ENCODE data around the gene CCN2.

The CCN2 gene, protein sequence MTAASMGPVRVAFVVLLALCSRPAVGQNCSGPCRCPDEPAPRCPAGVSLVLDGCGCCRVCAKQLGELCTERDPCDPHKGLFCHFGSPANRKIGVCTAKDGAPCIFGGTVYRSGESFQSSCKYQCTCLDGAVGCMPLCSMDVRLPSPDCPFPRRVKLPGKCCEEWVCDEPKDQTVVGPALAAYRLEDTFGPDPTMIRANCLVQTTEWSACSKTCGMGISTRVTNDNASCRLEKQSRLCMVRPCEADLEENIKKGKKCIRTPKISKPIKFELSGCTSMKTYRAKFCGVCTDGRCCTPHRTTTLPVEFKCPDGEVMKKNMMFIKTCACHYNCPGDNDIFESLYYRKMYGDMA

DNA sequence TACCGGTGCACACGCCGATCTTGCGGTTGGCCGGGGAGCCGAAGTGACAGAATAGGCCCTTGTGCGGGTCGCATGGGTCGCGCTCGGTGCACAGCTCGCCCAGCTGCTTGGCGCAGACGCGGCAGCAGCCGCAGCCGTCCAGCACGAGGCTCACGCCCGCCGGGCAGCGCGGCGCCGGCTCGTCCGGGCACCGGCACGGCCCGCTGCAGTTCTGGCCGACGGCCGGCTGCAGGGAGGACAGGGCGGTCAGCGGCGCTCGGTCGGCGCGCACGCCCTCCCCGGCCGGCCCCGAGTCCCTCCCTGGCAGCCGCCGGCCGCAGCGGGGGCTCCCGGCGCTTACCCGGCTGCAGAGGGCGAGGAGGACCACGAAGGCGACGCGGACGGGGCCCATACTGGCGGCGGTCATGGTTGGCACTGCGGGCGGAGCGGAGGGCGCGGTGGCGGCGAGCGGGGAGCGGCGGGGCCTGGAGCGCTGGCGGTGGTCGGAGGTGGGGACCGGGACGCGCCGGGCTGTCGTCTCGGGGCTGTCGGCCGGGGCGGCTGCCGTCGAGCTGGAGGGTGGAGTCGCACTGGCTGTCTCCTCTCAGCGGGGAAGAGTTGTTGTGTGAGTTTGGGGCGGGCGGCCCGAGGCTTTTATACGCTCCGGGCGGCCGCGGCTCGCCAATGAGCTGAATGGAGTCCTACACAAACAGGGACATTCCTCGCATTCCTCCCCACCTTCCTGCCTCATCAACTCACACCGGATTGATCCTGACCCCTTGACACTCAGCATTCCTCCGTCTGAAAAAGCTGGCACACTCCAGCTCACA lies at the start of gene CCN2:
CCN2 (minus strand) TSS at position 606 of the 809 bp plus-strand sequence; CDS start at position 406, 200 bp downstream.
- no peak for DNase-seq

DNA sequence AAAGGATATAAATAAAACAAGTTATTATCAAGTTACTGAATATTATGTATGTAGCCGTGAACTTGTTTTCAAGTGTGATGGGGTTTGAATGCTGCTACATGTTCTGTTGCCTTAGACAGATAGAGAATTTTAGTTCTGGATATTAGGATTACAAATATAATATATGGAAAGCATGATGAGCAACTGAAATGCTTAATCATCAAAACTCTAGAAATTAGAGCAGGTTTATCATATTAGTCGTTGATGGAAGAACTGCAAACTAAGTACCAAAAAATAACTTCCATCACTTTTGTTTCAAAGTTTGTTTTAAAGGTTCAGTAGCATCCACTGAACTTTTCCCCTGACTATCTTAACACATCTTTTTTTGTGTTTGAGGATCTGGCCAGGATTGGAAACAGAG lies 49.1 kb upstream of the CCN2 start:
- DNase-seq, result no peak

DNA sequence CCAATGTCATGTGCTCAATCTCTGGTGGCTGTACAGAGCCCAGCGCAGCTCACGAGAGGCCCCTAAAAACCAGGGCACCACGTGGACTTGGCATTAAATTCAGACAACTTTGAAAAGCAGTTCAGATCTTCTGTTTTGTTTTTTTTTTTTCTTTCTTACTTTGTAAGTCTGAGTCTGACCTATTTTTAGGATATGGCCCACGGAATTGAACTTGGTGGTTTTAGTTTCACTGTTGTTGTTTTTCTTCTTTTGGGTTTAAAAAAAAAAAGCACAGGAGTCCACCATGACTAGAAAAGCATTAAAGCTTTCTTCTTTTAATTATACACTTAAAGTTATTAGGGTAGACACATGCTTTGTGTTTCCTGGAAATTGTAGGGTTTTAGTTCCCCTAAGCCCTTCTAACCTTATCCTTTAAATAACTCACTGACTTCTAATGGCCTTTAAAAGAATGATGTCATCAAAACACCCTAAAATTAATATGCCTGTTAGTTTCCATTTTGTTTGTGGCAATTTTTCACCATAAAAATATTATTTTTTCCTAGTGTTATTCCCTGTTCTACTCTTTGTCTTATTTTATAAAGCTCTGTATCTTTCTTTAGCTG lies 48.5 kb upstream of the CCN2 start:
- no peak for DNase-seq

DNA sequence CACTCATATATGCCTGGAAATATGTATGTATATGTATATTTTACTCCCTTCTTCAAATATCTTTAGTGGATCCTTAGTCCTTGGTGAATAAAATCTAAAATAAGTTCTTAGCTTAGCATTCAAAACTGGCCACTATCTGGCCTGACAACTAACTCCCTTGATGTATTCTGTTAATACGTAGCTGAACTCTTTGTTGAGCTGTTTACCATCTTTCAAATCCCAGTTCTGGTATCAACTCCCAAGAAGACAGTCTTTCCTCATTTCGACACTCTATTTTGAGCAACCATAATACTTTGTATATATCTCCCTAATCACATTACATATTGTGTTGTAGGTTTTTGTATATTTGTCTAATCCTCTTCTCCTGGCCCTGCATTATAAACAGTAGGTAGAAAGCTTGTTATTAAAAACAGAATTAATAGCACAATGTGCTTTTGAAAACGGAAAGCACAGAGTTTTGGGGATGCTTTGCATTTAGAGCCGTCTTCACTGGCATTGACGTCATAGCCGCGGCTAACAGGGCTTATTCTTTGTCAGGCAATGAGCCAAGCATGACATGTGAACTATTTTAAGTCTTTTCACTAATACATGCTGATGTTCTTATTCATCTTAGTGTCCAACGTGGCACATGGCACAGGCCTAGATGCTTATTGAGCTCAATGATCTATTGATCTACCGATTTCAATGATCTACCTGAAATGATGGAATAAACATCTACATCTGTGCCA lies 47.2 kb upstream of the CCN2 start:
- DNase-seq, result no peak

DNA sequence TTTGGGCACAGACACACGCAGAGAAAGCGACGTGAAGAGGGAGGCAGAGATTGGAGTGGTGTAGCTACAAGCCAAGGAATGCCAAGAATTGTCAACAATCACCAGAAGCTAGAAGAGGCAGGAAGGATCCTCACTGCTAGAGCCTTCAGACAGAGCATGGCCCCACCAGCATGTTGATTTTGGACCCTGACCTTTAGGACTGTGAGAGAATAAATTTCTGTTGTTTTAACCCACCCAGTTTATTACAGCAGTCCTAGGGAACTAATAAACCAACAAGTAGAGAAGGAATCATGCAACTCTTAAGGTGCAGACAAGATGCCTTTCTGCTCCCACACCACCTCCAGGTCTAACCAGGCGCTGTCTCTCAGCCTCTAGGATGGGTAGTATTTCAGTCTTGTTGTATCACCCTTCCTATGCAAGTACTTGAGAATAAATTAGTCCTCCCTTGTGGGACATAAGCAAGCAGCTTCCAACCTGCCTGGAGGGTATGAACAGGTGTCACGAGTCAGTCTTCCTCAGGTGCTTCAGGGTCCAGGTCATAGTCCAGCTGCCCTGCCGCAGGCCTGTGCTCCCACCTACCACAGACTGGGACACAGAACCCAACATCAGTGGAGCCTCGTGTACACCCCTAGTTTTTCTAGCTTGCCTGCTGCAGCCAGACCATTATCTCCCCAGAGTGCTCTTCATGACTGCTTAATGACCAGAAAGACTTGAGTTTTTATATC lies 46.4 kb upstream of the CCN2 start:
- no peak for DNase-seq

DNA sequence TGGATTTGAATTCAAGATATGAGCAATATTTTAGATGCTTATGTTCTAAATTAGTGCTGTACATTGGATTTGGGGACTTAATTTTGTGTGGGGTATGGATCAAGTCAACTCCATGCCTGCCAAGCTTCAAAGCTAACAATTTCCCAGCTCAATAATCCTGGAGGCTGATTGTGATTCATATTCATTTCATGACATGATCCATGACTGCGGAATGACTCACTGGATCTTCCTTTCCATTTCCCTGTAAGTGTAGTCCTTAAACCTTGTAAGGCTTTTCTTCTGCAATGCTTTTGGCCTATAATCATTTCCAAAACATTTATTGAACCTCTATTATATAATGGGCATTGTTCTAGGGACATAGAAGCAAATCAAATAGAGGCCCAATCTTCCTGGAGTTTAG lies 44.7 kb upstream of the CCN2 start:
- no peak for DNase-seq

DNA sequence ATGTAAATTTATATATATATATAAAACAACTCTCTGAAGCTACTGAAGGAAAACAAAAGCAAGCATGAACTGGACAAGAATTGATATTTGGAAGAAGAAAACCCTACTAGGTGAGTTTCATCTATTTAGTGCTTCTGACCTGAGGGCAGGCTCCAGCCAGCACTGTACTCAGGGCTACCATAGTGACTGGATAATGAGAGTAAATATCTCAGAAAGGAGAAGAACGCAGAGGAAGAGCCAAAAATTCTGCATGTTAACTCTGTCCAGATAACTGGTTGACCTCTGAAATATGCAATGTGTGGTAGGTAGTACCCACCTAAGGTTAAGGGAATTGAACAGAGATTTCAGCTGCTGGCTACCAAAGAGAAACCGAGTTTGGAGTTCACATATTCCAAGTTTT lies 41.4 kb upstream of the CCN2 start:
- DNase-seq, result no peak

DNA sequence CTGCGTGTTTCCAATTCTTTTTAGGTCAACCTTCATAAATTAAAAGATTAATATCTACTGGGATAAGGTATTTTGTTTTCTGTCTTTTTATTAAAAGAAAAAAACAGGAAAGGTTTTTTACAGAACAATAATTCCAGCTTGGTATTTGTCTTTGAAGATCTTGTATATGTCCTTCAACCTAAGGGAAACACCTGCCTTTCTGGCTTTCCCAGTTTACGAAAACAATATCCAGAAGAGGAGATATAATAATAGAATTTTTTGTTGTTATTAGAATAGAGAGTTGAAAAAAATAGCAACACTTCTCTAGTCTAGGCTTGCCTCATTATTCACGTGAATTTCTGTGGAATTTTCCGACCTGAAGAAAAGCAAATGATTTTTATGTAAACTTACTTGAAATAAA lies 37.9 kb upstream of the CCN2 start:
- DNase-seq, result no peak

DNA sequence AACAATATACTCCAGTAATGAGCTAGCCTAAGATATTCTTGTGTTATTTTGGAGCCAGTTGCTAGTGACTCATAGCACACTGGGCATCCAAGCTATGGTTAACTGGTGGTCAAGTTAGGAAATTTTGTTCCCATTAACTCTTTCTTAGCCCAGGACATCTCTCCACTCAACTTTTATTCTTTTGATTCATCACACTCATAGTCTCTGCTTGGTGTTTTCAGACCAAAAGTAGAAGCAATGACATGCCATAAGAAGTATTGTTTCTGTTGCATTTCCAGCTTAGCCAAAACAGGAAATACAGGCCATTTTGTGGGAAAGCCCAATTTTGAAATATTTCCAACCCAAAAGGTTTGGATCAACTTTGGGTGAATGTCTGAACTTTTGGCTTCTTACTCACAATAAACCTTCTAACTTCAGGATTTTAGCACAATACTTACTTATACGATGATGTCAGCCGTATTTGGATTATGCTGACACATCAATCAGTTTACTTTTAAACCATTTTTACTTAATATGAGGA lies 31.6 kb upstream of the CCN2 start:
- DNase-seq, result no peak

DNA sequence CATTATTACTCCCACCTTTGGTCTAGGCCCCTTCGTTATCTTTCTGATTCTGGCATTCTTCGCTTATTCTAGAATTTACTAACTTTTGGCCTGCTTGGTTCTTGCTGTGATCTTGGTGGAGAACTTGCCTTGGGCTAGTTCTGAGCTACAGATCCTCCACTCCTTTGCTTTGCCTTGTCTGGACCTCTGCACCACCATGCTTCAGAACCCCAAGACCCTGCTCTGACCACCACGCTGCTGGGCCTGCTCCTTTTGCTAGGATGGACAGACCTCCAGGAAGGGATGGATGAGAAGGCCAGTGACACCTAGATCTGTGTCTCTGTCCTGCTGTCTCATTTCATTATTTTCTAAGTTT lies 30.4 kb upstream of the CCN2 start:
- no peak for DNase-seq

DNA sequence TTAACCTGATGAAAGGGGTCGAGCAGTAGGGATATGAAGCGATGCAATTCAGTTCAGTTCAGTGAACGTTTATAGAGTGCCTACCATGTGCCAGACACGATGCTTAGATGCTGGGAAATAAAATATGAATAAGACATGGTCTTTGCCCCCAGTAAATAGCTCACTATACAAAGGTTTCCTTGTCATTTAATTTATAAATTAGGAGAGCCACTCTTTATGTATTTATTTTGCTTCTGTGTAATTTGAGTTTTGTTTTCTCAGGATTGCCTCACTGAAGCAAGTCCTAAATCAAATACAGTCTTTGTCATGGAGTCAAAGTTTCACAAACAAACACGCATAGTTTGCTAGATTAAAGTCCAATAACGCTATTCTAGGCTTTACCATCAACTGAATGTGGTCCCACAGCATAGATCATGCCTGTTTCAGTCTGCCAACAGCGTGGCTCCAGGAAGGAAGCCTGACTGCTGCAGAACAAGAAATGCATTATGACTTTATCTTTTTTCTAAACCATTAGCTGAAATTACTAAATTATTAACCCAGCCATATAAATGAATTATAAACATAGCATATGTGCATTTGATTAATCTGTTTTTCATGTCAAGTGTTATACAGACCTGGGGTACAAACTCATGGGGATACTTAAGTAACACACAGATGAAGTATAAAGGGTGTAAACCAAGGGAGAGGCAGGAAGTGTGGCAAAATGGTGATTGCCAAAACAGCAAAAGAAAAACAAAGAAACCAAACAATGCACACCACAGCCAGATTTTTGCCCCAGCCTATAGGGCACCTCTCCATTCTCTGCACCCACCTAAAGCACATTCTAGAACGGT lies 29.8 kb upstream of the CCN2 start:
- no peak for DNase-seq

DNA sequence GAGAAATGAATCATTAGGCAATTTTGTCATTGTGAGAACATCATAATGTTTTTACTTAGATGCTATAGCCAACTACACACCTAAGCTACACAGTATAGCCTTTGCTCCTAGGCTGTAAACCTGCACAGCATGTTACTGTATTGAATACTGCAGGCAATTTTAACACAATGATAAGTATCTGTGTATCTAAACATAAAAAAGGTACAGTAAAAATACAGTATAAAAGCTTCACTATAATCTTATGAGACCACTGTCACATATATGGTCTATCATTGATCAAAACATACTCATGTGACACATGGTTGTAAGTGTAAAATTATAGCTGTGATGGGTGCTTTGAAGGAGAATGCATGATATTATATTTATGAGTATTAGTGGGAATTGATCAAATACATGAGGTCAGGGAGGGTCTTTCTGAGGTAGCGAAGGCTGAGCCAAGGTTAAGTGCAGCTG lies 29.2 kb upstream of the CCN2 start:
- no peak for DNase-seq

DNA sequence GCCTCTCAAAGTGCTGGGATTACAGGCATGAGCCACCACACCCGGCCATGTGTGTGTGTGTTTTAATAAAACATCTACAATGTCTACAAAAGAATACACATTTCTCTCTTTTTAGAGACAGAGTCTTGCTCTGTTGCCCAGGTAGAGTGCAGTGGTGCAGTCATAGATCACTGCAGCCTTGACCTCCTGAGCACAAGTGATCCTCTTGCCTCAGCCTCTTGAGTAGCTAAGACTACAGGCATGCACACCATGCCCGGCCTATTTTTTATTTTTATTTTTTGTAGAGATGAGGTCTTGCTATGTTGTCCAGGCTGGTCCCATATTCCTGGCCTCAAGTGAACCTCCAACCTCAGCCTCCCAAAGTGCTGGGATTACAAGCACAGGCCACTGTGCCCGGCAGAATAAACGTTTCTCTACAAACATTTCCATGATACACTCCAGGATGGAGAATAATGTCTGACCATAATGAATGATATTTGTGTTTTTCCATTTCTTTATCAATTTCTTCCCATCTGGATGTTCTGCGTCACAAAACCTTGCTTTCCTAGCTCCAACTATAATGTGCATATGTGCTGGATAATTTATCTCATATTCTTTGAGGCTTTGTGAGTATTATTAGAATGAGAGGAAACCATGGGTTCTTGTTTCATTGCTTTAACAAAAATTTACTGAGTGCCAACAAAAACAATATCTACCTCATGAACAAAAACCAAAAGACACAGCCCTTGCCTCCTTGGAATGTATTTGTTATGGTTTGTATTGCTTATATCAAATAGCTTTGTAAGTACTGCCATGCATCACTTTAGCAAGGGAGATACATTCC lies 28.6 kb upstream of the CCN2 start:
- no peak for DNase-seq

DNA sequence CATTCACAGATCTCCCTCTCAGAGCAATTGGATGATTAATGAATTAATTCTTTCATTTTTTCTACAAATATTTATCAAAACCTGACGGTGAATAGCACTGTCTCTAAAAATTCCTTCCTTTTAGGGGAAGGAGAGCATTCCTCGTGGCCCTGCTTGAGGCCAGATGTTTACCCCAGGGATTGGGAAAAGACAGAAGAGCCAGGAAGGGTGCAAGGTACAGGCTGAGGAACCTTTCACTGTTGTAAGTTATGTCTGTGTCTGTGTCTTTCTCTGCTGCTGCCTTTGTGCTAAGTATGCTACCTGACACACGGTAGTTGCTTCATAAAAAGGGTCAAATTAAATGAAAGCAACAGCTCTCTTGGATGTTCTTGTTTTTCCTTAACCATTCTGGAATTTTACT lies 27.4 kb upstream of the CCN2 start:
- no peak for DNase-seq

DNA sequence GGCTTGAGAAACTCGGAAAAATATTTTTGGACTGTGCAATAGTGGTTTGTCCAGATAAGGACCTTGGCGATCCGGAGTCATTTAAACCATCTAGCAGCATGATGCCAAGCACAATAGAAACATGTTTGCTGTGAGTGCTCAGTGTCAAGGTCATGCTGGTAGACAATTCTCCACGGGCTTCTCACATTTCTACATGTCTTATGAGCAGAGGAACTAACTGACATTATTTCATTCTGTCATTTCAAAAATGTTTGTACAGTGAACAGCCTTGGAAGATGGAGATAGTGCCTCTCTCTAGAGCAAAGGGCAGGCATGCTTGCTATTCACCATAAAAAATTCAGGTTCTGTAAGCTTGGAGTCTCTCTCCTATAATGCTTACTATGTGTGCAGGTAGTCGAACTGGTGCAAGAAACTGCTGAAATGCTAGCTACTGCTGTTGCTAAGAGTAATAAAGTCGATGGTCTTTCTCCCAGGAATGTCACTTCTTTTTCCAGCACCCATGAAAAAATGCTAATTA lies 25.4 kb upstream of the CCN2 start:
- no peak for DNase-seq

DNA sequence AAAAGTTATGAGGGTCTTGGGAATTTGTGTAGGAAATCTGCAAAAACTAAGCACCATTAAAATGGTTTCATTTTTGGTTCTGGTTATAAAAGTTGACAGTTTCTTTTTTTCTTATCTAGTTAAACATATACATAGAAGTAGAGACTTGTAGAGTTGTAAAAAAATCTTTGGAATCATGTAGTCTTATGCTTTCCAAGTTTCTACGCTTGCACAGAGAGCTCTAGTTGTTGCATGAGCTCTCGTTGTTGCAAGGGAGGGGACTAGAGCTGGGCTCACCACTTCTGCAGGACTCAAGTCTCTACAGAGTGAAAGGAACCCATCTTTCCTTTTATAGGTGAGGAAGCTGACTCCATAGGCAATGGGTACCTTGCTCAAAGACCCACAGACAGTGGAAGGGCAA lies 21.6 kb upstream of the CCN2 start:
- DNase-seq, result no peak

DNA sequence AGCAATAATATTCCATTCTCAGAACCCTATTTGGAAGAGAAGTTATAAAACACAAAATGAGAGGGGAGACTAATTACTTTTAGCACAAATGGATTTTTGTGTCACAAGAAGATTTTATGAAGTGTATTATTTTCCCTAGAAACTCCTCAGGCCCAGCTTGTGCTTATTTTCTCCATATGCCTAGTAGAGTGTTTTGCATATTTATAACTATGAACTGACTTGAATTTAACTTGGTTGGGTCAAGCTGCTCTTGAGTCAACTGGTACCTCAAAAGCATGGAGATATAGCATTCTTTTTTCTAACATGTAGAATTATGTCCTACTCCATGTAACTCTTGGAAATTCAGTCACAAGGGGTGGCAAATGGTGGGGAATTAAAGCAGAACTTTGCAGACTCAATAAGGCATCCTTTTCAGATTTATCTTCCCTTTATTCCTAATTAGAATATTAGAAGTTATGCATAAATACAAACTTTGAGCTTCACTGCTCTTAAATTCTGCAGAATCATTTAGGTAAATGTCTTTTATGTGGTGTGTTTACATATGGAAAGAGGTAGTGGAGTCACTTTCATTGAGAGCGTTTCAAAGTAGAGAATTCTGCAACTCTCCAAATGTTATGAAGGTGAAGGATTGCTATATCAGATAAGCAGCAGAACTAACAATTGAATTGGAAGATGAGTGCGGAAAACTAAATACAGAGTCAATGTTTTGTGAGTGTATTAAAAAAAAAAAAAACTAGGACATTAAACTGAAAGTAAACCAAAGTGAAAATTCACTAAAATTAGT lies 19.1 kb upstream of the CCN2 start:
- no peak for DNase-seq

DNA sequence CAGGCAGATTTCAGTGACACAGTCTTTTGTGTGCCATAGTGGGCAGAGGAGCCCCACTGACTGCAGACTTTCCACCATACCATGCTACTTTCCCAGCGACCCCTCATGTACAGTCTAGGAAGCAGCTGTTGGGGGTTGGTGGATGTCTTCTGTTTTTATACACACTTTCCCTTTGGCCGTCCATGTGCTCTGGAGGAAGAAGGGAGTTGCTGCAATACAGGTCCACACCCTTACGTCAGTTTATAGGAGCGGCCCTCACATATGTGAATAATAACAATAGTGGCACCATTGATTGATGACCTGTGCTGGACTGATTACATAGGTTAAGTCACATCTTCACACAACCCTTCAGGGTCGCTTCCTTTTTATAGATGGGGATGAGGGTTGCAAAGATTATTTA lies 17.5 kb upstream of the CCN2 start:
- no peak for DNase-seq

DNA sequence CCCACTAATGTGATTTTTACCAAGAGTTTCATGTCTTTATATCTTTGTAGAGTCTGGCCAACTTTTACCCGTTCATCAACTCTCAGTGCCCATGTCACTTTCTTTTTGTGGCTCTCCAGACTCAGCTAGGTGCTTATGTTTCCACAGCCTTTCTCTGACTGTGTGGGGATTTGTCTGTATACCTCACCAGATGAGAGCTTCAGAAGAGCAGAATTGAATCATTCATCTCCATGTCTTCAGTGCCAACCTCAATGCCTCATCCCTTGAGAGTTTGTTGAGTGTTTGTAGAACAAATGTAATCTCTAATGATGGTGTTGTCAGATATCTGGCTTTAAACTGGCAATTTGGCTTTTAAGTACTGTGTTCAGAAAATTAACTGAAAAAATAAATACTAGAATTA lies 16.8 kb upstream of the CCN2 start:
- no peak for DNase-seq

All from activated CD4-positive, alpha-beta T cell treated with anti-CD3 and anti-CD28 coated beads, Interleukin-2, amount 50 U/mL, for 4 hours (primary cell).